ENCODE results near the gene GZMM.
A peak's percentile ranks its signal among the peaks of the same experiment; 100 is the strongest.

GZMM gene

DNA sequence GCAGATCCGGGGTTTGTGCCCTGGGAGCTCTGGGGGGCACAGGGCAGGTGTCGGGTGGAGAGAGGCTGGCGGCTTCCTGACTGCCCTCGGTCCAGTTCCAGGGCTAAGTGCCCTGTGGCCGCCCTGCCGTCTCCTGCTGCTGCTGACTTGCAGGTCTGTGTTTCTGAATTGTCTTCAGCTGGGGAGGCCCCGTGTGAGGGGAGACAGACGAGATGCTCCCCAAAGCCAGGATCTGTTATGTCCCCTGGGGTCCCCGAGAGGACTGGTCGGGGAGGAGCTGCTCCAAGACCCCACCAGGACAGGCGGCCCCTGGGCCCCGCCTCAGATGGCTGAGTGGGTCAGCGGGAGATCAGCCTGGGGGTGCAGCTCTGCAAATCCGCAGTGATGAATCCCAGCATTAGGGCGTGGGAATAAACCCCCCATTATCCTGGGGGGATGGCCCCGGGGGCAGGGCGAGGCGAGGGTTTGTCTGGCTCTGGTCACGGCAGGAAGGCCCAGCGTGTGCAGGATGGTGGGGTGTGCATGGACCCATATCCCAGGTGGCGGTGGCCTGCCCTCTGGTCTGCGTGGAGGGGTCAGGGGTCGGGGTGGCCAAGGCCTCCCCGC is 50.5 kb downstream of the GZMM start:
- no peak overlapping the region for H3K4me3 ChIP-seq (ENCODE audit: low read depth, low read length)
- H3K9me3 ChIP-seq (ENCODE audit: control insufficient read depth, insufficient read depth, low read depth, low read length) = no peaks in the 10 kb centered on the region
- H3K36me3 ChIP-seq (ENCODE audit: control insufficient read depth in 2 of 2, insufficient read depth in 1 of 2, low read length in 2 of 2) = no peaks in the 10 kb centered on the region
- peaks cover under 1% of the 10 kb centered on the region; the same call in 1 of the 2 replicates for H3K4me1 ChIP-seq (ENCODE audit: control insufficient read depth, insufficient read depth, low read length)
- CTCF ChIA-PET = no interaction called here
- POLR2A ChIA-PET = no interaction called here
- TF ChIP-seq, protein P1, sequence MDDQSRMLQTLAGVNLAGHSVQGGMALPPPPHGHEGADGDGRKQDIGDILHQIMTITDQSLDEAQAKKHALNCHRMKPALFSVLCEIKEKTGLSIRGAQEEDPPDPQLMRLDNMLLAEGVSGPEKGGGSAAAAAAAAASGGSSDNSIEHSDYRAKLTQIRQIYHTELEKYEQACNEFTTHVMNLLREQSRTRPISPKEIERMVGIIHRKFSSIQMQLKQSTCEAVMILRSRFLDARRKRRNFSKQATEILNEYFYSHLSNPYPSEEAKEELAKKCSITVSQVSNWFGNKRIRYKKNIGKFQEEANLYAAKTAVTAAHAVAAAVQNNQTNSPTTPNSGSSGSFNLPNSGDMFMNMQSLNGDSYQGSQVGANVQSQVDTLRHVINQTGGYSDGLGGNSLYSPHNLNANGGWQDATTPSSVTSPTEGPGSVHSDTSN (CRISPR knock-in tag; IDR thresholded peaks at IDR 0.05) = no peak
- TF ChIP-seq ZBTB7A (tag by site-specific recombination; IDR thresholded peaks at IDR 0.05; ENCODE audit: low read depth) = no peak
- TF ChIP-seq, protein P2, sequence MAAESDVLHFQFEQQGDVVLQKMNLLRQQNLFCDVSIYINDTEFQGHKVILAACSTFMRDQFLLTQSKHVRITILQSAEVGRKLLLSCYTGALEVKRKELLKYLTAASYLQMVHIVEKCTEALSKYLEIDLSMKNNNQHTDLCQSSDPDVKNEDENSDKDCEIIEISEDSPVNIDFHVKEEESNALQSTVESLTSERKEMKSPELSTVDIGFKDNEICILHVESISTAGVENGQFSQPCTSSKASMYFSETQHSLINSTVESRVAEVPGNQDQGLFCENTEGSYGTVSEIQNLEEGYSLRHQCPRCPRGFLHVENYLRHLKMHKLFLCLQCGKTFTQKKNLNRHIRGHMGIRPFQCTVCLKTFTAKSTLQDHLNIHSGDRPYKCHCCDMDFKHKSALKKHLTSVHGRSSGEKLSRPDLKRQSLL (tag by site-specific recombination; IDR thresholded peaks at IDR 0.05) = no peak
- TF ChIP-seq, protein P3, sequence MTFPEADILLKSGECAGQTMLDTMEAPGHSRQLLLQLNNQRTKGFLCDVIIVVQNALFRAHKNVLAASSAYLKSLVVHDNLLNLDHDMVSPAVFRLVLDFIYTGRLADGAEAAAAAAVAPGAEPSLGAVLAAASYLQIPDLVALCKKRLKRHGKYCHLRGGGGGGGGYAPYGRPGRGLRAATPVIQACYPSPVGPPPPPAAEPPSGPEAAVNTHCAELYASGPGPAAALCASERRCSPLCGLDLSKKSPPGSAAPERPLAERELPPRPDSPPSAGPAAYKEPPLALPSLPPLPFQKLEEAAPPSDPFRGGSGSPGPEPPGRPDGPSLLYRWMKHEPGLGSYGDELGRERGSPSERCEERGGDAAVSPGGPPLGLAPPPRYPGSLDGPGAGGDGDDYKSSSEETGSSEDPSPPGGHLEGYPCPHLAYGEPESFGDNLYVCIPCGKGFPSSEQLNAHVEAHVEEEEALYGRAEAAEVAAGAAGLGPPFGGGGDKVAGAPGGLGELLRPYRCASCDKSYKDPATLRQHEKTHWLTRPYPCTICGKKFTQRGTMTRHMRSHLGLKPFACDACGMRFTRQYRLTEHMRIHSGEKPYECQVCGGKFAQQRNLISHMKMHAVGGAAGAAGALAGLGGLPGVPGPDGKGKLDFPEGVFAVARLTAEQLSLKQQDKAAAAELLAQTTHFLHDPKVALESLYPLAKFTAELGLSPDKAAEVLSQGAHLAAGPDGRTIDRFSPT (tag by site-specific recombination; IDR thresholded peaks at IDR 0.05) = no peak
- no peak for TF ChIP-seq WT1 (tag by site-specific recombination; IDR thresholded peaks at IDR 0.05)
- TF ChIP-seq ZNF530 (tag by site-specific recombination; IDR thresholded peaks at IDR 0.05; ENCODE audit: low read depth) = no peak
- TF ChIP-seq ZNF670 (tag by site-specific recombination; IDR thresholded peaks at IDR 0.05; ENCODE audit: low read depth) = no peak
- no peak for TF ChIP-seq EGR2 (tag by site-specific recombination; IDR thresholded peaks at IDR 0.05; ENCODE audit: low read depth)
- no peak for TF ChIP-seq ZNF214 (tag by site-specific recombination; IDR thresholded peaks at IDR 0.05; ENCODE audit: borderline replicate concordance)
- TF ChIP-seq GLI2 (tag by site-specific recombination; IDR thresholded peaks at IDR 0.05; ENCODE audit: borderline replicate concordance, low read depth) = no peak
- TF ChIP-seq MZF1 (tag by site-specific recombination; IDR thresholded peaks at IDR 0.05; ENCODE audit: borderline replicate concordance) = no peak
- no peak for TF ChIP-seq ZNF76 (tag by site-specific recombination; IDR thresholded peaks at IDR 0.05; ENCODE audit: borderline replicate concordance, low read depth)
- TF ChIP-seq ZNF221 (tag by site-specific recombination; IDR thresholded peaks at IDR 0.05; ENCODE audit: borderline replicate concordance) = no peak
- TF ChIP-seq, protein P4, sequence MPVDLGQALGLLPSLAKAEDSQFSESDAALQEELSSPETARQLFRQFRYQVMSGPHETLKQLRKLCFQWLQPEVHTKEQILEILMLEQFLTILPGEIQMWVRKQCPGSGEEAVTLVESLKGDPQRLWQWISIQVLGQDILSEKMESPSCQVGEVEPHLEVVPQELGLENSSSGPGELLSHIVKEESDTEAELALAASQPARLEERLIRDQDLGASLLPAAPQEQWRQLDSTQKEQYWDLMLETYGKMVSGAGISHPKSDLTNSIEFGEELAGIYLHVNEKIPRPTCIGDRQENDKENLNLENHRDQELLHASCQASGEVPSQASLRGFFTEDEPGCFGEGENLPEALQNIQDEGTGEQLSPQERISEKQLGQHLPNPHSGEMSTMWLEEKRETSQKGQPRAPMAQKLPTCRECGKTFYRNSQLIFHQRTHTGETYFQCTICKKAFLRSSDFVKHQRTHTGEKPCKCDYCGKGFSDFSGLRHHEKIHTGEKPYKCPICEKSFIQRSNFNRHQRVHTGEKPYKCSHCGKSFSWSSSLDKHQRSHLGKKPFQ (tag by site-specific recombination; IDR thresholded peaks at IDR 0.05) = no peak
- no peak overlapping the region for H3K27ac ChIP-seq (ENCODE audit: extremely low read depth, low read depth, low read length)

DNA sequence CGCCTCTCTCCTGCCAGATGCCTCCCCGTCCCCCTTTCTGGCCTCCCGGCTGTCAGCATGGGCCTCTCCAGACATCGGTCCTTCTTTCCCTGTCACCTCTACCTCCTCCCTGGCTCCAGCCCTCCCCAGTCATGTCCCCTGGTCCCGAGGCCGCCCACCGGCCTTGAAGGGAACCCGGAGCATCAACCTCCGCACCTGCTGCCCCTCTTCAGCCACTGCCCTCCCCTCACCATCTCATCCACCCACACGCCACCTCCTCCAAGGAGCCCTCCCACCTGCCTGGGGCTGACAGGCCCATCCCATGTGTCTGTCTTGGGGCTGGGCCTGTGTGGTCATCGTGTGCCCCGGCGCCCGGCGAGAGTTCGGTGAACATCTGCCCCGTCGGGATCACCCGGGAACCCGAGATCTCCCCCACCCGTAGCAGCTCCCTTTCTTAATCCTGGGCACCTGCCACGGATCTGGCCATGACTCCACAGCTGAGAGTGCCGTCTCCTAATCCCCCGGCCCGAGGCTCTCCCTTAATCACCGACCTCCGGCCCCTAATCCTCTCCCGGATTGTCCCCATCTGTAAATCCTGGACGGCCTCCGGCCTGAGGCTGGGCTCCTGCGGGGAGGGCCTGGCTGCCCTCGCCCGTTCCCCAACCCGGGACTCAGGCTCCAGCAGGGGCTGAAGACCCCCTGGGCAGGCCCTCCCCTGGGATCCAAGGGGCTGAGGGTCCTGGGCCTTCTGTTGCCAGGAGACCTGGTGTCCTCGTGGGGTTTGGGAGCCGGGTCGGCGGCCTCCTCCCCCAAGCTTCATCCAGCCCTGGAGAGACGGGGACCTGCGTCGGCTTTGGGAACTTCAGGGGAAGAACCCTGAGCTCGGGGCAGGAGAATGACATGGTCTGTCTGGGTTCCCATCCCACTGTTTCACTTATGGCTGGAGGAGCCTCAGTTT is 51.7 kb downstream of the GZMM start:
- Histone ChIP-seq H3K4me3 (ENCODE audit: low read depth, low read length) (no peak overlapping the region), H3K9me3 (ENCODE audit: control insufficient read depth, insufficient read depth, low read depth, low read length) (no peaks in the 10 kb centered on the region), H3K27ac (ENCODE audit: extremely low read depth, low read depth, low read length) (no peak overlapping the region), H3K36me3 (ENCODE audit: control insufficient read depth in 2 of 2, insufficient read depth in 1 of 2, low read length in 2 of 2) (no peaks in the 10 kb centered on the region), H3K4me1 (ENCODE audit: control insufficient read depth, insufficient read depth, low read length) (no peaks in the 10 kb centered on the region)
- POLR2A ChIA-PET = interaction anchor here (0.5 kb wide), 1 partner anchor 242 kb away, joined by 4 read pairs; no protein-coding TSS in a partner anchor
- CTCF ChIA-PET = interaction anchor here (0.8 kb wide), 1 partner anchor 12 kb away, joined by 4 read pairs; no protein-coding TSS in a partner anchor
- TF ChIP-seq EGR2 (tag by site-specific recombination; IDR thresholded peaks at IDR 0.05; ENCODE audit: low read depth) (peak; percentile 68), ZFHX2 (tag by site-specific recombination; conservative IDR thresholded peaks at IDR 0.05) (peak; percentile 80), SP2 (tag by site-specific recombination; IDR thresholded peaks at IDR 0.05) (0 out of 2 replicates have a peak, but pooled peaks have one; percentile 13), ZNF585B (tag by site-specific recombination; IDR thresholded peaks at IDR 0.05) (no peak), ZNF184 (tag by site-specific recombination; IDR thresholded peaks at IDR 0.05) (no peak)
- TF ChIP-seq, protein P5, sequence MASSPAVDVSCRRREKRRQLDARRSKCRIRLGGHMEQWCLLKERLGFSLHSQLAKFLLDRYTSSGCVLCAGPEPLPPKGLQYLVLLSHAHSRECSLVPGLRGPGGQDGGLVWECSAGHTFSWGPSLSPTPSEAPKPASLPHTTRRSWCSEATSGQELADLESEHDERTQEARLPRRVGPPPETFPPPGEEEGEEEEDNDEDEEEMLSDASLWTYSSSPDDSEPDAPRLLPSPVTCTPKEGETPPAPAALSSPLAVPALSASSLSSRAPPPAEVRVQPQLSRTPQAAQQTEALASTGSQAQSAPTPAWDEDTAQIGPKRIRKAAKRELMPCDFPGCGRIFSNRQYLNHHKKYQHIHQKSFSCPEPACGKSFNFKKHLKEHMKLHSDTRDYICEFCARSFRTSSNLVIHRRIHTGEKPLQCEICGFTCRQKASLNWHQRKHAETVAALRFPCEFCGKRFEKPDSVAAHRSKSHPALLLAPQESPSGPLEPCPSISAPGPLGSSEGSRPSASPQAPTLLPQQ (tag by site-specific recombination; IDR thresholded peaks at IDR 0.05) = no peak
